ENCODE measurements around the gene TLX2. TPM values are rescaled to one million over a fixed set of nuclear protein-coding genes. Genes with fewer than 3 reads are reported as not detected.
A peak's percentile ranks its signal among the peaks of the same experiment; 100 is the strongest.

Gene TLX2
- total and polyA plus RNA-seq, 2 of the 13 experiments (the other 11 are each of a cell fraction or from before 2014, with no cell fraction given), result 0.05 to 0.20 TPM

- TF ChIP-seq CREB3 (CRISPR knock-in tag; IDR thresholded peaks at IDR 0.05), result no peak
- TF ChIP-seq AFF4 (CRISPR knock-in tag; IDR thresholded peaks at IDR 0.05), result no peak
- peak; percentile 49 for TF ChIP-seq RBM39 (IDR thresholded peaks at IDR 0.05; ENCODE audit: low read depth, low read length, poor library complexity, severe bottlenecking)
- TF ChIP-seq MYPOP (CRISPR knock-in tag; IDR thresholded peaks at IDR 0.05), result peak; percentile 93
- peak; percentile 54; the same call in 1 of the 2 replicates for TF ChIP-seq KAT8 (CRISPR knock-in tag; IDR thresholded peaks at IDR 0.05)
- no peak for TF ChIP-seq TBL1XR1 (IDR thresholded peaks at IDR 0.05; ENCODE audit: borderline replicate concordance, low read length, partially characterized antibody)
- TF ChIP-seq TSC22D2 (CRISPR knock-in tag; IDR thresholded peaks at IDR 0.05; ENCODE audit: borderline replicate concordance), result no peak
- TF ChIP-seq ZSCAN5A (CRISPR knock-in tag; IDR thresholded peaks at IDR 0.05; ENCODE audit: borderline replicate concordance), result peak; percentile 71; the same call in 1 of the 2 replicates
- TF ChIP-seq ZGPAT (CRISPR knock-in tag; IDR thresholded peaks at IDR 0.05), result no peak
- TF ChIP-seq ZFP36L1 (CRISPR knock-in tag; IDR thresholded peaks at IDR 0.05), result no peak
- TF ChIP-seq FOXC1 (CRISPR knock-in tag; IDR thresholded peaks at IDR 0.05; ENCODE audit: borderline replicate concordance), result peak; percentile 24; the same call in 1 of the 2 replicates
- TF ChIP-seq GPN1 (CRISPR knock-in tag; IDR thresholded peaks at IDR 0.05; ENCODE audit: borderline replicate concordance), result no peak; the same call in 1 of the 2 replicates
- no peak; the same call in 1 of the 2 replicates for TF ChIP-seq ZNF337 (CRISPR knock-in tag; IDR thresholded peaks at IDR 0.05; ENCODE audit: borderline replicate concordance, low read depth)
- no peak for TF ChIP-seq ZNF644 (CRISPR knock-in tag; IDR thresholded peaks at IDR 0.05; ENCODE audit: low read depth)
- no peak for TF ChIP-seq ISX (CRISPR knock-in tag; conservative IDR thresholded peaks at IDR 0.05)
- TF ChIP-seq KLF15 (CRISPR knock-in tag; IDR thresholded peaks at IDR 0.05; ENCODE audit: borderline replicate concordance), result no peak
- peak; percentile 79; the same call in 1 of the 2 replicates for TF ChIP-seq E2F2 (CRISPR knock-in tag; IDR thresholded peaks at IDR 0.05; ENCODE audit: borderline replicate concordance)
- TF ChIP-seq JARID2 (CRISPR knock-in tag; IDR thresholded peaks at IDR 0.05; ENCODE audit: insufficient replicate concordance), result no peak
These were observed 16.3 kb upstream of the TLX2 start (continued) for GRCh38 chr2:74497777-74498499.

All from HepG2 (cell line).